HepG2 (cell line): ENCODE data around the gene WDR54. TPM values are rescaled to one million over a fixed set of nuclear protein-coding genes. Genes with fewer than 3 reads are reported as not detected.

Experiments used
- ARID4A ChIP-seq: sonication (generic); formaldehyde crosslinking; IDR thresholded peaks from 2 replicates; pipeline ENCODE4 v1.5.0; 2020; ENCODE audit warnings: mild to moderate bottlenecking, missing genetic modification reagents, borderline replicate concordance
- ATM ChIP-seq: fragments of 450-650 bp; IDR thresholded peaks from 2 replicates; pipeline ENCODE4 v1.7.1; 2017; ENCODE audit warnings: mild to moderate bottlenecking, borderline replicate concordance
- CENPBD1 ChIP-seq: sonication (generic); formaldehyde crosslinking; IDR thresholded peaks from 2 replicates; pipeline ENCODE4 v1.8.0; 2022; ENCODE audit warnings: missing genetic modification reagents, low read depth, mild to moderate bottlenecking, borderline replicate concordance
- CSRNP1 ChIP-seq: sonication (generic); formaldehyde crosslinking; IDR thresholded peaks from 2 replicates; pipeline ENCODE4 v1.8.1; 2023; ENCODE audit warnings: mild to moderate bottlenecking, missing genetic modification reagents
- ERF ChIP-seq: IDR thresholded peaks from 2 replicates; pipeline ENCODE4 v1.6.1; 2018; ENCODE audit warnings: missing biosample characterization, missing genetic modification reagents
- FOXK1 ChIP-seq: sonication (generic); formaldehyde crosslinking; IDR thresholded peaks from 2 replicates; pipeline ENCODE4 v1.4.0; 2020; ENCODE audit warnings: low read depth, missing genetic modification reagents, borderline replicate concordance
- FOXP1 ChIP-seq, 2 experiments: fragments of 450-650 bp in 1 of 2; IDR thresholded peaks; 2 replicates each; pipeline ENCODE4 v1.6.1; 2017 to 2018; ENCODE audit warnings: antibody characterized with exemption in 1 of 2
- KDM5A ChIP-seq: fragments of 200-600 bp; sonication (generic); IDR thresholded peaks from 2 replicates; pipeline ENCODE4 v1.7.0; 2018; ENCODE audit warnings: antibody characterized with exemption, mild to moderate bottlenecking, low read length, borderline replicate concordance
- MED1 ChIP-seq: sonication (generic); formaldehyde crosslinking; IDR thresholded peaks from 2 replicates; pipeline ENCODE4 v1.4.0; 2020; ENCODE audit warnings: missing genetic modification reagents
- MIER3 ChIP-seq: IDR thresholded peaks from 2 replicates; pipeline ENCODE4 v1.6.1; 2016; ENCODE audit warnings: missing compliant biosample characterization, borderline replicate concordance
- MLLT10 ChIP-seq: sonication (generic); formaldehyde crosslinking; IDR thresholded peaks from 2 replicates; pipeline ENCODE4 v1.4.0; 2020; ENCODE audit warnings: missing genetic modification reagents
- NR2F1 ChIP-seq, 2 experiments: fragments of 450-650 bp in 1 of 2; formaldehyde crosslinking in 1 of 2; IDR thresholded peaks; 2 replicates each; pipeline versions ENCODE4 v1.5.0 to v1.6.1; 2016 to 2020; ENCODE audit warnings: mild to moderate bottlenecking in 1 of 2, missing compliant biosample characterization in 1 of 2, missing genetic modification reagents in 1 of 2, moderate library complexity in 1 of 2
- RORA ChIP-seq: sonication (generic); formaldehyde crosslinking; IDR thresholded peaks from 2 replicates; pipeline ENCODE4 v1.5.0; 2020; ENCODE audit warnings: mild to moderate bottlenecking, missing genetic modification reagents, moderate library complexity
- STAG1 ChIP-seq: sonication (generic); formaldehyde crosslinking; IDR thresholded peaks from 2 replicates; pipeline ENCODE4 v1.4.0; 2020; ENCODE audit warnings: missing genetic modification reagents
- TEF ChIP-seq: sonication (generic); formaldehyde crosslinking; IDR thresholded peaks from 2 replicates; pipeline ENCODE4 v1.5.0; 2020; ENCODE audit warnings: missing genetic modification reagents
- XRCC5 ChIP-seq: fragments of 200-400 bp; formaldehyde crosslinking; optimal IDR thresholded peaks from 2 replicates; pipeline ENCODE3; 2017; ENCODE audit warnings: mild to moderate bottlenecking, low read length
- YEATS4 ChIP-seq: sonication (generic); formaldehyde crosslinking; IDR thresholded peaks from 2 replicates; pipeline ENCODE4 v1.4.0; 2020; ENCODE audit warnings: missing genetic modification reagents, borderline replicate concordance
- ZBTB26 ChIP-seq: IDR thresholded peaks from 2 replicates; pipeline ENCODE4 v1.6.1; 2016; ENCODE audit warnings: missing compliant biosample characterization, missing genetic modification reagents, borderline replicate concordance
- ZNF468 ChIP-seq: sonication (generic); formaldehyde crosslinking; IDR thresholded peaks from 2 replicates; pipeline ENCODE4 v1.8.0; 2022; ENCODE audit warnings: mild to moderate bottlenecking, moderate library complexity, missing genetic modification reagents
- ZNF614 ChIP-seq: IDR thresholded peaks from 2 replicates; pipeline ENCODE4 v1.6.1; 2018; ENCODE audit warnings: missing biosample characterization, missing genetic modification reagents, inconsistent platforms, borderline replicate concordance
- polyA plus RNA-seq, 8 experiments: library from polyadenylated mRNA; depleted of rRNA in 3 of 8; stranded (reverse) in 7 of 8; unstranded in 1 of 8; fragments of >200 nt; fragmentation: Illumina TruSeq in 4 of 8; extraction: Trizol in 4 of 8; gene quantifications; 2 replicates each; pipeline versions ENCODE4 v1.2.1 to v1.2.3, GENCODE V29; 2011 to 2016; ENCODE audit warnings: low read depth in 4 of 8, missing spikeins in 1 of 8, mixed read lengths in 1 of 8; ENCODE audit not compliant: insufficient read depth in 1 of 8
- total RNA-seq, 5 experiments: library from RNA; depleted of rRNA; stranded (reverse); fragments of >200 nt; fragmentation: Illumina TruSeq; extraction: Trizol; gene quantifications; 2 replicates each; pipeline ENCODE4 v1.2.3, GENCODE V29; 2016; ENCODE audit warnings: low read depth in 1 of 5

Gene WDR54
- total and polyA plus RNA-seq, 2 of the 13 experiments (the other 11 are each of a cell fraction or from before 2014, with no cell fraction given): 2.0 to 17.3 TPM

GRCh38 chr2:74461187-74462053 lies 39.9 kb downstream of the WDR54 start (continued):
- TF ChIP-seq ARID4A (CRISPR knock-in tag) (no peak), NR2F1 (CRISPR knock-in tag; IDR thresholded peaks at IDR 0.05) (no peak), MLLT10 (no peak), ZBTB26 (CRISPR knock-in tag) (no peak), MED1 (CRISPR knock-in tag) (0 out of 2 replicates have a peak, but pooled peaks have one; percentile 31), ERF (CRISPR knock-in tag) (no peak), FOXK1 (CRISPR knock-in tag) (no peak), YEATS4 (CRISPR knock-in tag) (no peak), FOXP1 (IDR thresholded peaks at IDR 0.05) (no peak), FOXP1 (CRISPR knock-in tag; IDR thresholded peaks at IDR 0.05) (no peak), ZNF468 (CRISPR knock-in tag) (0 out of 2 replicates have a peak, but pooled peaks have one; percentile 59), ZNF614 (CRISPR knock-in tag) (no peak), CENPBD1 (CRISPR knock-in tag) (no peak), XRCC5 (peak; percentile 80), RORA (CRISPR knock-in tag) (no peak), CSRNP1 (CRISPR knock-in tag) (no peak), KDM5A (no peak), STAG1 (peak; percentile 58), ATM (no peak), MIER3 (CRISPR knock-in tag) (no peak), TEF (no peak)
